Endothelial cell of umbilical vein (primary cell): ENCODE data around the gene COG5. TPM values are rescaled to one million over a fixed set of nuclear protein-coding genes. Genes with fewer than 3 reads are reported as not detected.

Source experiments
- BruUV-seq: library from RNA; stranded (reverse); fragments of 400-500 nt; replicated peaks from 2 replicates; lab custom pipeline; 2021; lab: Mats Ljungman, UMichigan
- CTCF ChIA-PET: fragments of 300-600, 350-600 bp; sonication (Branson Sonifier 250); formaldehyde crosslinking; loops from one replicate; lab custom pipeline; 2021; ENCODE audit warnings: antibody characterized with exemption, inconsistent platforms; lab: Charles Lee
- POLR2A ChIA-PET: fragments of 300-600, 350-600 bp; sonication (Branson Sonifier 250); formaldehyde crosslinking; loops from one replicate; lab custom pipeline; 2021; ENCODE audit warnings: antibody characterized with exemption, inconsistent platforms; lab: Charles Lee
- DNase-seq: peaks from one replicate; pipeline ENCODE4 v3.0.0-alpha.2; 2011; ENCODE audit warnings: low read depth, low spot score
- FAIRE-seq: peaks from 2 replicates; lab custom pipeline; 2011; peaks lifted over from hg19 to GRCh38; lab: Jason Lieb, UNC
- H2AFZ ChIP-seq: 2 replicates; pipeline ENCODE4 v1.6.0; 2012; ENCODE audit warnings: low read depth, low read length, control low read depth, inconsistent platforms
- H3K27ac ChIP-seq: 2 replicates; pipeline ENCODE4 v1.5.1; 2011; ENCODE audit warnings: low read depth, mild to moderate bottlenecking, control low read depth, low read length, moderate library complexity; ENCODE audit not compliant: insufficient read depth
- H3K27me3 ChIP-seq, 2 experiments: 2 replicates each; pipeline versions ENCODE4 v1.6.0 to v1.6.1; 2011; ENCODE audit warnings: low read length in 2 of 2, mixed read lengths in 1 of 2; ENCODE audit not compliant: control insufficient read depth in 2 of 2, insufficient read depth in 2 of 2
- H3K36me3 ChIP-seq, 2 experiments: 2 replicates in 1 of 2; 3 replicates in 1 of 2; pipeline ENCODE4 v1.5.1; 2011; ENCODE audit warnings: low read length in 2 of 2, mild to moderate bottlenecking in 1 of 2, moderate library complexity in 1 of 2; ENCODE audit not compliant: control insufficient read depth in 2 of 2, insufficient read depth in 2 of 2; ENCODE audit errors: extremely low read depth in 1 of 2
- H3K4me1 ChIP-seq: 3 replicates; pipeline ENCODE4 v1.5.1; 2011; ENCODE audit warnings: mild to moderate bottlenecking, low read length; ENCODE audit not compliant: control insufficient read depth, insufficient read depth; ENCODE audit errors: extremely low read depth
- H3K4me2 ChIP-seq: 2 replicates; pipeline ENCODE4 v1.6.1; 2011; ENCODE audit warnings: low read length, control low read depth, mixed read lengths; ENCODE audit not compliant: insufficient read depth
- H3K4me3 ChIP-seq, 3 experiments: fragments of 200-600 bp in 1 of 3; sonication (generic), shearing (Covaris generic) in 1 of 3; replicated peaks in 1 of 3; 2 replicates each; pipeline ENCODE4 v1.5.1; 2011 to 2016; ENCODE audit warnings: control low read depth in 3 of 3, low read length in 3 of 3, mild to moderate bottlenecking in 2 of 3, inconsistent platforms in 1 of 3, low read depth in 1 of 3, moderate library complexity in 1 of 3; ENCODE audit not compliant: insufficient read depth in 1 of 3
- H3K79me2 ChIP-seq: 2 replicates; pipeline ENCODE4 v1.6.0; 2012; ENCODE audit warnings: low read length, inconsistent platforms; ENCODE audit not compliant: control insufficient read depth, insufficient read depth
- H3K9ac ChIP-seq: replicated peaks from 2 replicates; pipeline ENCODE3; 2011; ENCODE audit warnings: low read length, control low read depth; ENCODE audit not compliant: insufficient read depth; ENCODE audit errors: extremely low read depth
- H3K9me1 ChIP-seq: replicated peaks from 3 replicates; pipeline ENCODE4 v1.6.0; 2011; ENCODE audit warnings: mild to moderate bottlenecking, low read length; ENCODE audit not compliant: control insufficient read depth, insufficient read depth; ENCODE audit errors: extremely low read depth
- H3K9me3 ChIP-seq: replicated peaks from 2 replicates; pipeline ENCODE4 v1.5.1; 2012; ENCODE audit warnings: low read length, inconsistent platforms; ENCODE audit not compliant: control insufficient read depth, insufficient read depth
- H4K20me1 ChIP-seq: replicated peaks from 2 replicates; pipeline ENCODE3; 2011; ENCODE audit warnings: mild to moderate bottlenecking, low read length; ENCODE audit not compliant: control insufficient read depth, insufficient read depth; ENCODE audit errors: extremely low read depth
- CTCF ChIP-seq, 2 donors: IDR thresholded peaks; 1 replicate in 1 of 2; 2 replicates in 1 of 2; pipeline ENCODE4 v1.5.1; 2011; ENCODE audit warnings: low read length in 2 of 2, mild to moderate bottlenecking in 2 of 2, moderate library complexity in 2 of 2, control low read depth in 1 of 2, inconsistent platforms in 1 of 2, low read depth in 1 of 2; ENCODE audit not compliant: insufficient read depth in 1 of 2; ENCODE audit errors: extremely low read depth in 1 of 2
- EZH2 ChIP-seq: IDR thresholded peaks from 2 replicates; pipeline ENCODE4 v1.6.1; 2012; ENCODE audit warnings: borderline replicate concordance, low read depth, mild to moderate bottlenecking, moderate library complexity, low read length, inconsistent platforms; ENCODE audit not compliant: severe bottlenecking
- FOS ChIP-seq: IDR thresholded peaks from 2 replicates; pipeline ENCODE4 v1.6.1; 2011; ENCODE audit warnings: mild to moderate bottlenecking, low read length, moderate library complexity, borderline replicate concordance; ENCODE audit not compliant: insufficient read depth
- GATA2 ChIP-seq: IDR thresholded peaks from 2 replicates; pipeline ENCODE4 v1.7.0; 2011; ENCODE audit warnings: low read depth, mild to moderate bottlenecking, moderate library complexity, mixed read lengths, low read length; ENCODE audit not compliant: insufficient read length, insufficient read depth
- JUN ChIP-seq: IDR thresholded peaks from 2 replicates; pipeline ENCODE4 v1.6.1; 2011; ENCODE audit warnings: borderline replicate concordance, low read depth; ENCODE audit not compliant: insufficient read length, insufficient read depth
- MAX ChIP-seq: IDR thresholded peaks from 2 replicates; pipeline ENCODE4 v1.6.1; 2011; ENCODE audit not compliant: insufficient read depth, insufficient read length
- MYC ChIP-seq: IDR thresholded peaks from one replicate; pipeline ENCODE4 v1.6.1; 2011; ENCODE audit warnings: mild to moderate bottlenecking, low read depth, low read length
- POLR2A ChIP-seq: IDR thresholded peaks from 2 replicates; pipeline ENCODE4 v1.6.1; 2012; ENCODE audit warnings: low read depth, mild to moderate bottlenecking, control low read depth, low read length
- POLR2AphosphoS5 ChIP-seq: IDR thresholded peaks from 2 replicates; pipeline ENCODE4 v1.6.1; 2012; ENCODE audit warnings: low read depth, mild to moderate bottlenecking, control low read depth, low read length, moderate library complexity; ENCODE audit not compliant: insufficient read depth
- dilution Hi-C: fragments of 300-500 bp; cut with MboI; formaldehyde crosslinking; loops from one replicate; pipeline ENCODE4 v1.15.0; 2019; ENCODE audit warnings: low sequenced_read_pairs; ENCODE audit not compliant: extremely low pct_ligation_motif_present
- intact Hi-C: fragments of 100-400 bp; cut with micrococcal nuclease; formaldehyde crosslinking; loops from one replicate; pipeline ENCODE4 v1.10.0; 2022
- polyA plus RNA-seq, 4 experiments: library from polyadenylated mRNA; depleted of rRNA in 3 of 4; stranded (reverse) in 3 of 4; unstranded in 1 of 4; fragments of >200 nt; gene quantifications; 2 replicates each; pipeline versions ENCODE4 v1.2.1 to v1.2.3, GENCODE V29; 2011 to 2012; ENCODE audit warnings: missing spikeins in 1 of 4
- total RNA-seq: library from RNA; stranded (reverse); gene quantifications from 2 replicates; pipeline ENCODE4 v1.2.3, GENCODE V29; 2021

The COG5 gene
- total and polyA plus RNA-seq, 2 donors (not counting 3 experiments of a cell fraction or from before 2014, with no cell fraction given) = 18.8 to 45.3 TPM

GRCh38 chr7:107194052-107194451, 369.7 kb downstream of the COG5 start:
- no peak overlapping the region for H3K9ac ChIP-seq
- H3K4me3 ChIP-seq = no peak overlapping the region
- H3K4me2 ChIP-seq = no peak overlapping the region
- no peak overlapping the region for H3K27ac ChIP-seq
- BruUV-seq = no TSS peak
- no peaks in the 10 kb centered on the region for H3K9me3 ChIP-seq
- CTCF ChIA-PET = interaction anchor here (0.6 to 5.0 kb wide), 21 partner anchors 16 to 1017 kb away, joined by 3 to 31 read pairs (median 5); no protein-coding TSS in a partner anchor
- H3K27me3 ChIP-seq = no peaks in the 10 kb centered on the region
- no peak overlapping the region for H2AFZ ChIP-seq
- dilution Hi-C loops (no loop called here), intact Hi-C loops (no loop called here)
- H3K9me1 ChIP-seq = no peaks in the 10 kb centered on the region
- TF ChIP-seq POLR2A (no peak), MYC (no peak), MAX (no peak), POLR2AphosphoS5 (no peak), FOS (no peak), GATA2 (no peak), JUN (no peak), EZH2 (no peak), CTCF (IDR thresholded peaks at IDR 0.05; ENCODE audit: extremely low read depth in 1 of 2, insufficient read depth in 1 of 2, low read depth in 1 of 2, low read length in 2 of 2) (no peak)
- peaks cover 15% of the 10 kb centered on the region in 2 experiments for H3K36me3 ChIP-seq
- FAIRE-seq = no peak
- peaks cover 4% of the 10 kb centered on the region for H3K4me1 ChIP-seq
- H3K79me2 ChIP-seq = no peaks in the 10 kb centered on the region
- POLR2A ChIA-PET = no interaction called here
- DNase-seq = no peak
- H4K20me1 ChIP-seq = no peaks in the 10 kb centered on the region
